CD14-positive monocyte (primary cell): ENCODE measurements around the gene JAG2. TPM values are rescaled to one million over a fixed set of nuclear protein-coding genes. Genes with fewer than 3 reads are reported as not detected.

Source experiments
- DNase-seq, 3 donors: peaks; one replicate each; pipeline ENCODE4 v3.0.0-alpha.2; 2011 to 2022
- H2AFZ ChIP-seq: 2 replicates; pipeline ENCODE4 v1.6.0; 2012; ENCODE audit warnings: mild to moderate bottlenecking, low read depth, low read length, inconsistent platforms; ENCODE audit not compliant: insufficient read depth, poor library complexity, severe bottlenecking
- H3K27ac ChIP-seq, 2 donors: 1 replicate in 1 of 2; 2 replicates in 1 of 2; pipeline ENCODE4 v1.5.1; 2012 to 2013; ENCODE audit warnings: low read length in 2 of 2, control low read depth in 1 of 2, inconsistent platforms in 1 of 2, low read depth in 1 of 2, mild to moderate bottlenecking in 1 of 2
- H3K27me3 ChIP-seq, 2 donors: one replicate each; pipeline versions ENCODE4 v1.6.0 to v1.6.1; 2011 to 2013; ENCODE audit warnings: low read length in 2 of 2; ENCODE audit not compliant: control insufficient read depth in 2 of 2, insufficient read depth in 2 of 2
- H3K36me3 ChIP-seq, 2 donors: replicated peaks in 1 of 2; 1 replicate in 1 of 2; 2 replicates in 1 of 2; pipeline versions ENCODE4 v1.5.1 to v1.6.1; 2012 to 2013; ENCODE audit warnings: low read length in 2 of 2, control low read depth in 1 of 2, inconsistent platforms in 1 of 2, mild to moderate bottlenecking in 1 of 2; ENCODE audit not compliant: insufficient read depth in 2 of 2, control insufficient read depth in 1 of 2
- H3K4me1 ChIP-seq, 2 donors: 1 replicate in 1 of 2; 2 replicates in 1 of 2; pipeline versions ENCODE4 v1.5.1 to v1.6.1; 2012 to 2013; ENCODE audit warnings: low read length in 2 of 2, control low read depth in 1 of 2, inconsistent platforms in 1 of 2, mild to moderate bottlenecking in 1 of 2, moderate library complexity in 1 of 2; ENCODE audit not compliant: insufficient read depth in 2 of 2, control insufficient read depth in 1 of 2
- H3K4me2 ChIP-seq: replicated peaks from 2 replicates; pipeline ENCODE3; 2012; ENCODE audit warnings: low read length, moderate library complexity, mild to moderate bottlenecking; ENCODE audit not compliant: poor library complexity, severe bottlenecking; ENCODE audit errors: extremely low read depth
- H3K4me3 ChIP-seq, 3 experiments: fragments of 200-600 bp in 1 of 3; sonication (generic) in 1 of 3; replicated peaks in 1 of 3; 1 replicate in 2 of 3; 2 replicates in 1 of 3; pipeline ENCODE4 v1.5.1; 2011 to 2013; ENCODE audit warnings: low read length in 3 of 3, mild to moderate bottlenecking in 3 of 3, control low read depth in 2 of 3, low read depth in 2 of 3, inconsistent platforms in 1 of 3, moderate library complexity in 1 of 3
- H3K79me2 ChIP-seq: 2 replicates; pipeline ENCODE4 v1.6.0; 2012; ENCODE audit warnings: mild to moderate bottlenecking, control low read depth, inconsistent platforms, low read length, moderate library complexity; ENCODE audit not compliant: insufficient read depth
- H3K9ac ChIP-seq: 2 replicates; pipeline ENCODE4 v1.6.0; 2017; ENCODE audit warnings: low read length, mild to moderate bottlenecking; ENCODE audit not compliant: insufficient read depth, poor library complexity, severe bottlenecking
- H3K9me3 ChIP-seq, 2 donors: replicated peaks in 1 of 2; 1 replicate in 1 of 2; 2 replicates in 1 of 2; pipeline versions ENCODE4 v1.5.1 to v1.6.1; 2012 to 2013; ENCODE audit warnings: low read length in 2 of 2, control low read depth in 1 of 2; ENCODE audit not compliant: control insufficient read depth in 1 of 2, insufficient read depth in 1 of 2
- H4K20me1 ChIP-seq: 2 replicates; pipeline ENCODE4 v1.6.0; 2012; ENCODE audit warnings: mild to moderate bottlenecking, low read length, control low read depth, moderate library complexity; ENCODE audit not compliant: insufficient read depth
- H3K27ac Mint-ChIP-seq, 7 donors: one replicate each; pipeline ENCODE4 v1.8.0; 2020; ENCODE audit warnings: mild to moderate bottlenecking in 7 of 7, mixed read lengths in 7 of 7, moderate library complexity in 6 of 7, inconsistent platforms in 2 of 7
- H3K27me3 Mint-ChIP-seq, 3 donors: one replicate each; pipeline ENCODE4 v1.8.0; 2021 to 2022; ENCODE audit warnings: low read depth in 3 of 3, mild to moderate bottlenecking in 3 of 3, mixed read lengths in 3 of 3, moderate library complexity in 3 of 3, inconsistent platforms in 1 of 3
- H3K36me3 Mint-ChIP-seq, 2 donors: one replicate each; pipeline ENCODE4 v1.8.0; 2020; ENCODE audit warnings: mixed read lengths in 2 of 2, inconsistent platforms in 1 of 2, mild to moderate bottlenecking in 1 of 2
- H3K4me1 Mint-ChIP-seq: one replicate; pipeline ENCODE4 v1.8.0; 2020; ENCODE audit warnings: mild to moderate bottlenecking, mixed read lengths
- H3K4me3 Mint-ChIP-seq, 2 donors: one replicate each; pipeline ENCODE4 v1.8.0; 2020; ENCODE audit warnings: mild to moderate bottlenecking in 2 of 2, mixed read lengths in 2 of 2, moderate library complexity in 1 of 2
- H3K9me3 Mint-ChIP-seq, 7 donors: one replicate each; pipeline ENCODE4 v1.8.0; 2020 to 2022; ENCODE audit warnings: mixed read lengths in 7 of 7, mild to moderate bottlenecking in 6 of 7, moderate library complexity in 6 of 7, inconsistent platforms in 2 of 7
- CTCF ChIP-seq: fragments of 200-600 bp; IDR thresholded peaks from one replicate; pipeline ENCODE4 v1.8.0; 2022; ENCODE audit warnings: antibody characterized with exemption, mild to moderate bottlenecking
- WGBS: methylation state at CpG from one replicate; pipeline ENCODE4 v1.1.5; 2013; ENCODE audit warnings: missing lambda C conversion rate; ENCODE audit not compliant: insufficient coverage; 5-methylcytosine and 5-hydroxymethylcytosine counted together
- intact Hi-C, 2 donors: fragments of 100-400 bp; cut with micrococcal nuclease; formaldehyde crosslinking; loops; one replicate each; pipeline versions ENCODE4 v1.15.0 to v1.15.1; 2023
- polyA plus RNA-seq, 3 donors: library from polyadenylated mRNA; depleted of rRNA in 1 of 3; unstranded in 2 of 3; stranded (reverse) in 1 of 3; fragments of 300-500 nt in 2 of 3; fragments of >200 nt in 1 of 3; fragmentation: Illumina TruSeq in 2 of 3; gene quantifications; 1 replicate in 2 of 3; 2 replicates in 1 of 3; pipeline ENCODE4 v1.2.3, GENCODE V29; 2012 to 2021

Gene JAG2
- polyA plus RNA-seq, 3 donors, result 1.2 TPM; not detected in 2

GRCh38 chr14:105136401-105137322, 31.9 kb downstream of the JAG2 start:
- Histone ChIP-seq H3K79me2 (no peaks in the 10 kb centered on the region), H2AFZ (no peak overlapping the region), H3K27ac (no peak overlapping the region), H3K4me1 (no peaks in the 10 kb centered on the region), H3K9me3 (peaks cover 15 to 19% of the 10 kb centered on the region in 2 donors), H3K9ac (no peak overlapping the region), H3K27me3 (no peaks in the 10 kb centered on the region), H3K4me3 (no peak overlapping the region), H4K20me1 (no peaks in the 10 kb centered on the region), H3K4me2 (no peak overlapping the region), H3K36me3 (no peaks in the 10 kb centered on the region)
- H3K27ac Mint-ChIP-seq, result no peak overlapping the region
- H3K36me3 Mint-ChIP-seq, result no peaks in the 10 kb centered on the region
- DNase-seq, result no peak
- no peak overlapping the region for H3K4me3 Mint-ChIP-seq
- peaks cover 5 to 9% (median 8%) of the 10 kb centered on the region in 3 donors for H3K27me3 Mint-ChIP-seq
- H3K9me3 Mint-ChIP-seq, result peaks cover 14 to 30% (median 17%) of the 10 kb centered on the region in 7 donors
- TF ChIP-seq CTCF, result no peak
- no peaks in the 10 kb centered on the region for H3K4me1 Mint-ChIP-seq
- 92% methylated on average over 49 of the region's 50 CpGs for WGBS
- intact Hi-C loops, result no loop called here

- H3K36me3 Mint-ChIP-seq, result no peaks in the 10 kb centered on the region
- Histone ChIP-seq H3K79me2 (no peaks in the 10 kb centered on the region), H2AFZ (no peak overlapping the region), H3K27me3 (no peaks in the 10 kb centered on the region), H3K4me2 (no peak overlapping the region), H3K9me3 (peaks cover 21 to 22% of the 10 kb centered on the region in 2 donors), H3K4me3 (no peak overlapping the region), H3K4me1 (no peaks in the 10 kb centered on the region), H4K20me1 (no peaks in the 10 kb centered on the region), H3K27ac (no peak overlapping the region), H3K36me3 (no peaks in the 10 kb centered on the region), H3K9ac (no peak overlapping the region)
- H3K27me3 Mint-ChIP-seq, result peaks cover 5 to 9% (median 8%) of the 10 kb centered on the region in 3 donors
- intact Hi-C loops, result no loop called here
- H3K27ac Mint-ChIP-seq, result no peak overlapping the region
- no peak for DNase-seq
- H3K4me1 Mint-ChIP-seq, result no peaks in the 10 kb centered on the region
- no peak for TF ChIP-seq CTCF
- no peak overlapping the region for H3K4me3 Mint-ChIP-seq
- H3K9me3 Mint-ChIP-seq, result peaks cover 17 to 35% (median 22%) of the 10 kb centered on the region in 7 donors
- WGBS, result 100% methylated on average over 4 of the region's 14 CpGs
Measured at GRCh38 chr14:105135700-105136395, 32.7 kb downstream of the JAG2 start.
